ENCODE measurements around the gene ADGRV1. TPM values are rescaled to one million over a fixed set of nuclear protein-coding genes. Genes with fewer than 3 reads are reported as not detected.

Gene ADGRV1
- total RNA-seq, 4 donors from 2014 or later: 0.08 to 0.87 (median 0.41) TPM

DNA sequence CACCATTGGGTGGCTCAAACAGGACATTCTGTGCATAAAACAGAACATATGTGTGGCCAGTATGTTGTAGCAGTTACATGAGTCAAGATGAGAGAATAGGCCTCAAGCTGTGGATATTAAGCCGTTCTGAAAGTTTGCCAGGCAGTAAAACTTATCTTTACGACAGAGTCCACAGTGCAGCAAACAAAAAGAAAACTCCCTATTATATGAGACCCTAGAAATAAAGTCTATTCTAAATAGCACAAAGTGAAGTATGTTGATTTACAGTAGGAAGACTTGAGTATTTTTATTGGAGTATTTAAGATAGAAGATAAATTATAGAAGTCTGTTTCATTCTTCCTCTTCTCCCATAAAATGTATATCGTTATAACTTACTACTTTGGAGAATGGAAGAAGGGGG is 271.5 kb downstream of the ADGRV1 start:
- no peak overlapping the region for H3K27ac ChIP-seq
- 67 to 83% methylated on average over 2 to 3 of the region's 3 CpGs for WGBS, 2 donors (ENCODE audit: low coverage in 1 of 2)

DNA sequence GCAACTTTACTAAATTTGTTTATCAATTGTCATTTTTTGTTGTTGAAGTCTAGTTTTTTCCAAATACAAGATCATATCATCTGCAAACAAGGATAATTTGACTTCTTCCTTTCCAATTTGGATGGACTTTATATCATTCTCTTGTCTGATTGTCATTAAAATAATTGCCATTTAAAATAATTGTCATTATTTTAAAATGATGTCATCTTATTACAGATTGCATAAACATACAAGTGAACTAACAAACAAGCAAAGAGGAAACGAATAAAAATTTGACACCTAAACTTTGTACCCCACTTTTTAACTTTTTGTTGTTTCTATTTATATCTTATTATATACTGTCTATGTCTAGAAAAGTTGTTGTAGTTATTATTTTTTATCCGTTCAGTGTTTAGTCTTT is 275.2 kb downstream of the ADGRV1 start:
- Histone ChIP-seq H3K36me3 (no peaks in the 10 kb centered on the region), H3K4me1 (no peaks in the 10 kb centered on the region), H3K27ac (no peak overlapping the region), H3K9me3 (peaks cover 0 to 6% (median 0%) of the 10 kb centered on the region in 3 donors), H3K4me3 (no peak overlapping the region), H3K27me3 (no peaks in the 10 kb centered on the region)
- WGBS, 2 donors (ENCODE audit: low coverage in 1 of 2): 78 to 83% methylated on average over 2 of the region's 2 CpGs
- ATAC-seq: no peak
- TF ChIP-seq POLR2A (IDR thresholded peaks at IDR 0.05): no peak
- TF ChIP-seq, protein P1, sequence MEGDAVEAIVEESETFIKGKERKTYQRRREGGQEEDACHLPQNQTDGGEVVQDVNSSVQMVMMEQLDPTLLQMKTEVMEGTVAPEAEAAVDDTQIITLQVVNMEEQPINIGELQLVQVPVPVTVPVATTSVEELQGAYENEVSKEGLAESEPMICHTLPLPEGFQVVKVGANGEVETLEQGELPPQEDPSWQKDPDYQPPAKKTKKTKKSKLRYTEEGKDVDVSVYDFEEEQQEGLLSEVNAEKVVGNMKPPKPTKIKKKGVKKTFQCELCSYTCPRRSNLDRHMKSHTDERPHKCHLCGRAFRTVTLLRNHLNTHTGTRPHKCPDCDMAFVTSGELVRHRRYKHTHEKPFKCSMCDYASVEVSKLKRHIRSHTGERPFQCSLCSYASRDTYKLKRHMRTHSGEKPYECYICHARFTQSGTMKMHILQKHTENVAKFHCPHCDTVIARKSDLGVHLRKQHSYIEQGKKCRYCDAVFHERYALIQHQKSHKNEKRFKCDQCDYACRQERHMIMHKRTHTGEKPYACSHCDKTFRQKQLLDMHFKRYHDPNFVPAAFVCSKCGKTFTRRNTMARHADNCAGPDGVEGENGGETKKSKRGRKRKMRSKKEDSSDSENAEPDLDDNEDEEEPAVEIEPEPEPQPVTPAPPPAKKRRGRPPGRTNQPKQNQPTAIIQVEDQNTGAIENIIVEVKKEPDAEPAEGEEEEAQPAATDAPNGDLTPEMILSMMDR (IDR thresholded peaks at IDR 0.05): no peak
- no peak for TF ChIP-seq EP300 (IDR thresholded peaks at IDR 0.05)
- no peak for TF ChIP-seq POLR2AphosphoS5 (IDR thresholded peaks at IDR 0.05)

More for the DNA sequence above, 271.5 kb downstream of the ADGRV1 start:
- TF ChIP-seq POLR2AphosphoS5 (IDR thresholded peaks at IDR 0.05) (no peak), EP300 (IDR thresholded peaks at IDR 0.05) (no peak), POLR2A (IDR thresholded peaks at IDR 0.05) (no peak)
- TF ChIP-seq, protein P1 (IDR thresholded peaks at IDR 0.05): no peak
- ATAC-seq: no peak
- no peaks in the 10 kb centered on the region for H3K27me3 ChIP-seq
- H3K36me3 ChIP-seq: no peaks in the 10 kb centered on the region
- peaks cover 0 to 6% (median 0%) of the 10 kb centered on the region in 3 donors for H3K9me3 ChIP-seq
- H3K4me3 ChIP-seq: no peak overlapping the region
- H3K4me1 ChIP-seq: no peaks in the 10 kb centered on the region

DNA sequence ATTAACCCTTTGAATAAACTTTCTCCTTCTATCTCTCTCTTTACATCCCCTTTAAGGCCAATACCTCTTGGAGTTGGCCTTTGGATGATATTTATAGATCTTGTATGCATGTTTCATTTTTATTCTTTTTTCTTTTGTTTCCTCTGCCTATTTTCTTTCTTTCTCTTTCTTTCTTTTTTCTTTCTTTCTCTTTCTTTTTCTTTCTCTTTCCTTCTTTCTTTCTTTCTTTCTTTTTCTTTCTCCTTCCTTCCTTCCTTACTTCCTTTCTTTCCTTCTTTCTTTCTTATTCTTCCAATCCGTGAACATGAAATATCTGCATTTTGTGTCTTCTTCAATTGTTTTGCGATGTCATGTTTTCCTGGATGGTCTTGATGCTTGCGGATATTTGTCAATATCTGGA is 276.1 kb downstream of the ADGRV1 start:
- TF ChIP-seq EP300 (IDR thresholded peaks at IDR 0.05): no peak
- TF ChIP-seq POLR2AphosphoS5 (IDR thresholded peaks at IDR 0.05): no peak
- TF ChIP-seq POLR2A (IDR thresholded peaks at IDR 0.05): no peak
- TF ChIP-seq, protein P1 (IDR thresholded peaks at IDR 0.05): no peak
- H3K4me3 ChIP-seq: no peak overlapping the region
- no peaks in the 10 kb centered on the region for H3K27me3 ChIP-seq
- peaks cover 0 to 6% (median 0%) of the 10 kb centered on the region in 3 donors for H3K9me3 ChIP-seq
- WGBS, 2 donors (ENCODE audit: low coverage in 1 of 2): 97% methylated on average over 3 of the region's 3 CpGs; no CpG with 5 or more reads in 1 of the 2 donors
- ATAC-seq: no peak
- no peaks in the 10 kb centered on the region for H3K4me1 ChIP-seq
- H3K36me3 ChIP-seq: no peaks in the 10 kb centered on the region
- H3K27ac ChIP-seq: no peak overlapping the region

DNA sequence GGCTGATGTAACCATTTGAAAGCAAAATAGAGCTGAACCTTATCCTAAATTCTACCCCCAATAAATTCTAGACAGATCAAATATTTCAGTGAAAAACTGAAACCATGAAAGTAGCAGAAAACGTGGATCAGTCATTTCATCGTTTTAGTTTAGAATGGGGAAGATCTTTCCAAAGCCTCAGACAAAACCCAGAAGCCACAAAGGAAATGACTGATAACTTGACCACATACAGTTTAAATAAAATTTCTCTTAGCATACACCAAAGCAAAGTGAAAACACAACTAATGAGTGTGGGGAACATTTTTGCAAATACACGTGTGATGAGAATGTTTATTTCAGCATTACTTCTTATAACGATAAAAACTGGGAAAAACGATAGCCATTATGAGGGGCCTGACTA is 284.8 kb downstream of the ADGRV1 start:
- TF ChIP-seq, protein P1 (IDR thresholded peaks at IDR 0.05): no peak
- H3K27me3 ChIP-seq: no peaks in the 10 kb centered on the region
- ATAC-seq: no peak
- no peak overlapping the region for H3K4me3 ChIP-seq
- 64 to 68% methylated on average over 5 of the region's 5 CpGs for WGBS, 2 donors (ENCODE audit: low coverage in 1 of 2)
- H3K36me3 ChIP-seq: no peaks in the 10 kb centered on the region
- no peaks in the 10 kb centered on the region for H3K9me3 ChIP-seq
- H3K4me1 ChIP-seq: no peaks in the 10 kb centered on the region
- H3K27ac ChIP-seq: no peak overlapping the region

DNA sequence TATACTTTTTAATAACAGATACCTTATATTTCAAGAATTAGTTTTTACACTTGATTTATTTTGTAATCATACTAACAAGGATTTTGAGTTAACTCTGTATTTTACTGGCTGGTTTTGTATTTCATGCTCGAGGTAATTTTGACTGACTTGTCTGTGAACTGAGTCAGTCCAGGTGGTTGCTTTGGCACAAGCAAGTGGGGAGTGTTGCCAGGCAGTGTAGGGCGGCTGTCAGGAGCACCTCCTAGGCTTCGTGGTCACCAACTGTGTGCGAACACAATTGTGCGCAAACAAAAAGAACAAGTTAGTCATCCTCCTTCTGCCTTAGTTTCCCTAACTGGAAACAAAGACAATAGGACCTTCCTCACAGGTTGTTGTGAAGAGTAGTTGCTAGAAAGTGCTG is 286.3 kb downstream of the ADGRV1 start:
- TF ChIP-seq EP300 (IDR thresholded peaks at IDR 0.05) (no peak), POLR2A (IDR thresholded peaks at IDR 0.05) (no peak), POLR2AphosphoS5 (IDR thresholded peaks at IDR 0.05) (no peak)
- TF ChIP-seq, protein P1 (IDR thresholded peaks at IDR 0.05): no peak
- H3K27me3 ChIP-seq: no peaks in the 10 kb centered on the region
- no peaks in the 10 kb centered on the region for H3K36me3 ChIP-seq
- ATAC-seq: no peak
- no peaks in the 10 kb centered on the region for H3K4me1 ChIP-seq
- no peak overlapping the region for H3K27ac ChIP-seq
- H3K9me3 ChIP-seq: no peaks in the 10 kb centered on the region
- H3K4me3 ChIP-seq: no peak overlapping the region
- whole genome bisulfite sequencing, 2 donors (ENCODE audit: low coverage in 1 of 2): 50 to 68% methylated on average over 4 to 5 of the region's 5 CpGs
